Activated CD4-positive, alpha-beta memory T cell treated with anti-CD3 and anti-CD28 coated beads for 36 hours (primary cell): ENCODE results near the gene ACACB. TPM values are rescaled to one million over a fixed set of nuclear protein-coding genes. Genes with fewer than 3 reads are reported as not detected.

Source experiments
- CTCF ChIA-PET: fragments of 350-600 bp; sonication (Branson Sonifier 250); formaldehyde crosslinking; loops from one replicate; lab custom pipeline; 2021; ENCODE audit warnings: antibody characterized with exemption, inconsistent platforms; lab: Charles Lee
- POLR2A ChIA-PET: fragments of 350-600 bp; sonication (Branson Sonifier 250); formaldehyde crosslinking; loops from one replicate; lab custom pipeline; 2021; ENCODE audit warnings: antibody characterized with exemption; lab: Charles Lee
- DNase-seq: peaks from one replicate; pipeline ENCODE4 v3.0.0-alpha.2; 2020
- H3K27ac Mint-ChIP-seq: one replicate; pipeline ENCODE4 v1.8.0; 2021; ENCODE audit warnings: mixed read lengths
- H3K27me3 Mint-ChIP-seq: one replicate; pipeline ENCODE4 v1.8.0; 2021; ENCODE audit warnings: mixed read lengths
- H3K36me3 Mint-ChIP-seq: one replicate; pipeline ENCODE4 v1.8.0; 2021; ENCODE audit warnings: mixed read lengths
- H3K4me1 Mint-ChIP-seq: one replicate; pipeline ENCODE4 v1.8.0; 2021; ENCODE audit warnings: low read depth, mixed read lengths
- H3K4me3 Mint-ChIP-seq: one replicate; pipeline ENCODE4 v1.8.0; 2021; ENCODE audit warnings: mild to moderate bottlenecking, mixed read lengths
- H3K9me3 Mint-ChIP-seq: one replicate; pipeline ENCODE4 v1.8.0; 2021; ENCODE audit warnings: mixed read lengths
- intact Hi-C: fragments of 100-400 bp; cut with micrococcal nuclease; formaldehyde crosslinking; loops from one replicate; pipeline ENCODE4 v1.15.1; 2023
- total RNA-seq, 2 experiments: library from RNA; stranded (reverse); gene quantifications; one replicate each; pipeline ENCODE4 v1.2.3, GENCODE V29; 2021

ACACB gene
- total RNA-seq, 2 experiments from 2014 or later, result 11.1 to 12.7 TPM

GRCh38 chr12:109278912-109279311, 162.5 kb downstream of the ACACB start:
- no peak for DNase-seq
- ChIA-PET POLR2A (no interaction called here), CTCF (no interaction called here)
- no peaks in the 10 kb centered on the region for H3K4me1 Mint-ChIP-seq
- no peaks in the 10 kb centered on the region for H3K36me3 Mint-ChIP-seq
- no peaks in the 10 kb centered on the region for H3K9me3 Mint-ChIP-seq
- H3K27ac Mint-ChIP-seq, result no peak overlapping the region
- intact Hi-C loops, result no loop called here
- no peak overlapping the region for H3K4me3 Mint-ChIP-seq
- H3K27me3 Mint-ChIP-seq, result peaks cover 2% of the 10 kb centered on the region

- no peak overlapping the region for H3K4me3 Mint-ChIP-seq
- peaks cover 2% of the 10 kb centered on the region for H3K27me3 Mint-ChIP-seq
- H3K36me3 Mint-ChIP-seq, result no peaks in the 10 kb centered on the region
- H3K27ac Mint-ChIP-seq, result no peak overlapping the region
- H3K4me1 Mint-ChIP-seq, result no peaks in the 10 kb centered on the region
- intact Hi-C loops, result no loop called here
- ChIA-PET POLR2A (no interaction called here), CTCF (interaction anchor here (1.3 kb wide), 1 partner anchor 114 kb away, joined by 3 read pairs; no protein-coding TSS in a partner anchor)
- no peaks in the 10 kb centered on the region for H3K9me3 Mint-ChIP-seq
- DNase-seq, result no peak
Measured at GRCh38 chr12:109279525-109279924, 163.1 kb downstream of the ACACB start.

- H3K27me3 Mint-ChIP-seq, result peaks cover 2% of the 10 kb centered on the region
- no peaks in the 10 kb centered on the region for H3K9me3 Mint-ChIP-seq
- CTCF ChIA-PET, result no interaction called here
- H3K4me3 Mint-ChIP-seq, result no peak overlapping the region
- DNase-seq, result no peak
- H3K27ac Mint-ChIP-seq, result no peak overlapping the region
- no peaks in the 10 kb centered on the region for H3K4me1 Mint-ChIP-seq
- no peaks in the 10 kb centered on the region for H3K36me3 Mint-ChIP-seq
- intact Hi-C loops, result no loop called here
- POLR2A ChIA-PET, result no interaction called here
Measured at GRCh38 chr12:109281452-109281851, 165.1 kb downstream of the ACACB start.

GRCh38 chr12:109284392-109284791, 168.0 kb downstream of the ACACB start:
- ChIA-PET CTCF (no interaction called here), POLR2A (no interaction called here)
- H3K9me3 Mint-ChIP-seq, result no peaks in the 10 kb centered on the region
- intact Hi-C loops, result no loop called here
- no peaks in the 10 kb centered on the region for H3K4me1 Mint-ChIP-seq
- DNase-seq, result no peak
- no peak overlapping the region for H3K4me3 Mint-ChIP-seq
- peaks cover 2% of the 10 kb centered on the region for H3K27me3 Mint-ChIP-seq
- no peak overlapping the region for H3K27ac Mint-ChIP-seq
- no peaks in the 10 kb centered on the region for H3K36me3 Mint-ChIP-seq

GRCh38 chr12:109286252-109286651, 169.9 kb downstream of the ACACB start:
- Mint-ChIP-seq H3K9me3 (no peaks in the 10 kb centered on the region), H3K27me3 (peaks cover 6% of the 10 kb centered on the region), H3K36me3 (no peaks in the 10 kb centered on the region), H3K27ac (no peak overlapping the region), H3K4me3 (no peak overlapping the region), H3K4me1 (no peaks in the 10 kb centered on the region)
- intact Hi-C loops, result no loop called here
- POLR2A ChIA-PET, result no interaction called here
- CTCF ChIA-PET, result no interaction called here
- DNase-seq, result no peak

GRCh38 chr12:109286652-109287051, 170.3 kb downstream of the ACACB start:
- CTCF ChIA-PET, result no interaction called here
- intact Hi-C loops, result no loop called here
- Mint-ChIP-seq H3K4me1 (no peaks in the 10 kb centered on the region), H3K27ac (no peak overlapping the region), H3K27me3 (peaks cover 7% of the 10 kb centered on the region), H3K4me3 (no peak overlapping the region), H3K36me3 (no peaks in the 10 kb centered on the region), H3K9me3 (no peaks in the 10 kb centered on the region)
- POLR2A ChIA-PET, result no interaction called here
- DNase-seq, result no peak

- H3K4me1 Mint-ChIP-seq, result no peaks in the 10 kb centered on the region
Measured at GRCh38 chr12:109287181-109287580, 170.8 kb downstream of the ACACB start.

GRCh38 chr12:109287811-109288469, 171.6 kb downstream of the ACACB start:
- Mint-ChIP-seq H3K4me3 (no peak overlapping the region), H3K9me3 (no peaks in the 10 kb centered on the region), H3K36me3 (no peaks in the 10 kb centered on the region), H3K4me1 (no peaks in the 10 kb centered on the region), H3K27ac (no peak overlapping the region), H3K27me3 (peaks cover 10% of the 10 kb centered on the region)
- ChIA-PET POLR2A (no interaction called here), CTCF (no interaction called here)
- DNase-seq, result no peak
- intact Hi-C loops, result no loop called here

More at GRCh38 chr12:109287181-109287580, 170.8 kb downstream of the ACACB start:
- DNase-seq, result no peak
- ChIA-PET POLR2A (no interaction called here), CTCF (no interaction called here)
- peaks cover 7% of the 10 kb centered on the region for H3K27me3 Mint-ChIP-seq
- no peaks in the 10 kb centered on the region for H3K36me3 Mint-ChIP-seq
- no peak overlapping the region for H3K4me3 Mint-ChIP-seq
- no peaks in the 10 kb centered on the region for H3K9me3 Mint-ChIP-seq
- intact Hi-C loops, result no loop called here
- H3K27ac Mint-ChIP-seq, result no peak overlapping the region

GRCh38 chr12:109288571-109288970, 172.2 kb downstream of the ACACB start:
- Mint-ChIP-seq H3K27me3 (peaks cover 12% of the 10 kb centered on the region), H3K4me1 (no peaks in the 10 kb centered on the region), H3K27ac (no peak overlapping the region), H3K4me3 (no peak overlapping the region), H3K9me3 (no peaks in the 10 kb centered on the region), H3K36me3 (no peaks in the 10 kb centered on the region)
- no peak for DNase-seq
- ChIA-PET CTCF (no interaction called here), POLR2A (no interaction called here)
- intact Hi-C loops, result no loop called here

- no peaks in the 10 kb centered on the region for H3K4me1 Mint-ChIP-seq
- DNase-seq, result no peak
- no peak overlapping the region for H3K4me3 Mint-ChIP-seq
- CTCF ChIA-PET, result no interaction called here
- H3K27me3 Mint-ChIP-seq, result peaks cover 15% of the 10 kb centered on the region
- no peaks in the 10 kb centered on the region for H3K9me3 Mint-ChIP-seq
- no peaks in the 10 kb centered on the region for H3K36me3 Mint-ChIP-seq
- intact Hi-C loops, result no loop called here
- no peak overlapping the region for H3K27ac Mint-ChIP-seq
- POLR2A ChIA-PET, result no interaction called here
Measured at GRCh38 chr12:109289004-109289403, 172.6 kb downstream of the ACACB start.

- H3K27ac Mint-ChIP-seq, result no peak overlapping the region
- no peaks in the 10 kb centered on the region for H3K4me1 Mint-ChIP-seq
- no peaks in the 10 kb centered on the region for H3K36me3 Mint-ChIP-seq
- no peak for DNase-seq
- H3K9me3 Mint-ChIP-seq, result no peaks in the 10 kb centered on the region
- H3K4me3 Mint-ChIP-seq, result no peak overlapping the region
- POLR2A ChIA-PET, result no interaction called here
- CTCF ChIA-PET, result no interaction called here
- peaks cover 18% of the 10 kb centered on the region for H3K27me3 Mint-ChIP-seq
- intact Hi-C loops, result no loop called here
Measured at GRCh38 chr12:109289551-109289950, 173.2 kb downstream of the ACACB start.

GRCh38 chr12:109290061-109290460, 173.7 kb downstream of the ACACB start:
- no peak overlapping the region for H3K27ac Mint-ChIP-seq
- no peak for DNase-seq
- no peaks in the 10 kb centered on the region for H3K9me3 Mint-ChIP-seq
- POLR2A ChIA-PET, result no interaction called here
- H3K36me3 Mint-ChIP-seq, result no peaks in the 10 kb centered on the region
- no peak overlapping the region for H3K4me3 Mint-ChIP-seq
- CTCF ChIA-PET, result interaction anchor here (0.6 to 0.8 kb wide), 2 partner anchors 26 to 95 kb away, joined by 3 to 4 read pairs; no protein-coding TSS in a partner anchor
- intact Hi-C loops, result no loop called here
- H3K4me1 Mint-ChIP-seq, result no peaks in the 10 kb centered on the region
- H3K27me3 Mint-ChIP-seq, result peaks cover 22% of the 10 kb centered on the region

GRCh38 chr12:109291117-109291516, 174.7 kb downstream of the ACACB start:
- Mint-ChIP-seq H3K36me3 (no peaks in the 10 kb centered on the region), H3K27ac (no peak overlapping the region), H3K4me1 (no peaks in the 10 kb centered on the region), H3K4me3 (no peak overlapping the region), H3K27me3 (peaks cover 27% of the 10 kb centered on the region), H3K9me3 (no peaks in the 10 kb centered on the region)
- ChIA-PET POLR2A (no interaction called here), CTCF (no interaction called here)
- intact Hi-C loops, result no loop called here
- DNase-seq, result no peak
